GM12878 (cell line): ENCODE data around the gene OSM. TPM values are rescaled to one million over a fixed set of nuclear protein-coding genes. Genes with fewer than 3 reads are reported as not detected.

Experiments
- ATAC-seq: fragments of 200-7000 bp; cut with Tn5 transposase; 3 replicates; pipeline ENCODE4 v1.9.1; 2020; ENCODE audit warnings: mild to moderate bottlenecking, moderate library complexity
- BruUV-seq: library from RNA; stranded (reverse); fragments of 400-500 nt; replicated peaks from 2 replicates; lab custom pipeline; 2021; lab: Mats Ljungman, UMichigan
- CTCF ChIA-PET: fragments of 300-600 bp; sonication (Branson Sonifier 250); formaldehyde crosslinking; extraction: SDS; loops from one replicate; lab custom pipeline; 2021; ENCODE audit warnings: inconsistent platforms; lab: Yijun Ruan, JAX
- POLR2A ChIA-PET: fragments of 350-600 bp; formaldehyde crosslinking; extraction: SDS; loops from one replicate; lab custom pipeline; 2021; ENCODE audit warnings: inconsistent platforms; lab: Charles Lee
- RAD21 ChIA-PET: fragments of 300-600 bp; sonication (Branson Sonifier 250); formaldehyde crosslinking; loops from one replicate; lab custom pipeline; 2023; ENCODE audit warnings: antibody characterized with exemption; ENCODE audit not compliant: unreplicated experiment; lab: Charles Lee
- SMC1A ChIA-PET: fragments of 300-600 bp; sonication (Branson Sonifier 250); formaldehyde crosslinking; loops from one replicate; lab custom pipeline; 2023; ENCODE audit not compliant: unreplicated experiment, uncharacterized antibody; lab: Charles Lee
- DNase-seq: peaks from one replicate; pipeline ENCODE4 v3.0.0-alpha.2; 2011; ENCODE audit warnings: low read depth, low spot score
- FAIRE-seq: peaks from 3 replicates; lab custom pipeline; 2011; peaks lifted over from hg19 to GRCh38; lab: Jason Lieb, UNC
- H2AFZ ChIP-seq: 2 replicates; pipeline ENCODE4 v1.6.0; 2011; ENCODE audit warnings: low read depth, low read length, control low read depth; ENCODE audit not compliant: control insufficient read depth
- H3K27ac ChIP-seq: 2 replicates; pipeline ENCODE4 v1.5.1; 2011; ENCODE audit warnings: control low read depth; ENCODE audit not compliant: control insufficient read depth, insufficient read depth
- H3K27me3 ChIP-seq, 2 experiments: replicated peaks in 1 of 2; 2 replicates each; pipeline versions ENCODE4 v1.6.0 to v1.6.1; 2011; ENCODE audit warnings: low read length in 1 of 2; ENCODE audit not compliant: control insufficient read depth in 2 of 2, insufficient read depth in 2 of 2
- H3K36me3 ChIP-seq, 2 experiments: 2 replicates each; pipeline ENCODE4 v1.5.1; 2011; ENCODE audit warnings: low read length in 1 of 2; ENCODE audit not compliant: control insufficient read depth in 2 of 2, insufficient read depth in 2 of 2
- H3K4me1 ChIP-seq: 2 replicates; pipeline ENCODE4 v1.6.1; 2011; ENCODE audit warnings: mild to moderate bottlenecking, low read length, moderate library complexity, mixed read lengths; ENCODE audit not compliant: control insufficient read depth, insufficient read depth
- H3K4me2 ChIP-seq: 2 replicates; pipeline ENCODE4 v1.6.0; 2011; ENCODE audit warnings: control low read depth; ENCODE audit not compliant: control insufficient read depth, insufficient read depth
- H3K4me3 ChIP-seq: fragments of 200-600 bp; sonication (generic); 2 replicates; pipeline ENCODE4 v1.5.1; 2016
- H3K79me2 ChIP-seq: 2 replicates; pipeline ENCODE4 v1.6.0; 2011; ENCODE audit warnings: low read length; ENCODE audit not compliant: control insufficient read depth, insufficient read depth
- H3K9ac ChIP-seq: 2 replicates; pipeline ENCODE4 v1.8.0; 2011; ENCODE audit warnings: low read length, control low read depth, mixed read lengths; ENCODE audit not compliant: control insufficient read depth, insufficient read depth
- H3K9me3 ChIP-seq: replicated peaks from 3 replicates; pipeline ENCODE4 v1.5.1; 2011; ENCODE audit warnings: mild to moderate bottlenecking, low read length; ENCODE audit not compliant: control insufficient read depth, insufficient read depth
- H4K20me1 ChIP-seq: 2 replicates; pipeline ENCODE4 v1.6.0; 2011; ENCODE audit not compliant: control insufficient read depth, insufficient read depth
- BACH1 ChIP-seq: fragments of 450-650 bp; IDR thresholded peaks from 2 replicates; pipeline ENCODE4 v1.6.1; 2017; ENCODE audit warnings: mild to moderate bottlenecking, borderline replicate concordance
- BCL11A ChIP-seq: IDR thresholded peaks from 2 replicates; pipeline ENCODE4 v1.6.1; 2011; ENCODE audit warnings: low read depth, low read length
- ETV6 ChIP-seq, 2 experiments: fragments of 450-650 bp in 1 of 2; IDR thresholded peaks in 1 of 2; conservative IDR thresholded peaks in 1 of 2; 2 replicates each; pipeline ENCODE4 v1.6.1; 2014; ENCODE audit warnings: antibody characterized with exemption in 1 of 2, borderline replicate concordance in 1 of 2, low read depth in 1 of 2, mild to moderate bottlenecking in 1 of 2, moderate library complexity in 1 of 2
- IKZF2 ChIP-seq, 2 experiments: fragments of 450-650 bp; IDR thresholded peaks; 2 replicates each; pipeline ENCODE4 v1.6.1; 2017; ENCODE audit warnings: mild to moderate bottlenecking in 2 of 2, moderate library complexity in 2 of 2
- NFYA ChIP-seq: IDR thresholded peaks from 2 replicates; pipeline ENCODE4 v1.6.1; 2011; ENCODE audit warnings: low read depth, mild to moderate bottlenecking, low read length, improper control_type of control experiment, borderline replicate concordance
- POU2F2 ChIP-seq: IDR thresholded peaks from 3 replicates; pipeline ENCODE4 v1.6.1; 2011; ENCODE audit warnings: low read depth, mild to moderate bottlenecking, low read length, borderline replicate concordance
- RELA ChIP-seq: fragments of 450-650 bp; IDR thresholded peaks from 2 replicates; pipeline ENCODE4 v1.8.0; 2014; ENCODE audit warnings: borderline replicate concordance; ENCODE audit not compliant: partially characterized antibody
- RUNX3 ChIP-seq: IDR thresholded peaks from 2 replicates; pipeline ENCODE4 v1.6.1; 2012; ENCODE audit warnings: low read length, inconsistent platforms
- YBX1 ChIP-seq: fragments of 450-650 bp; IDR thresholded peaks from 2 replicates; pipeline ENCODE4 v1.6.1; 2016; ENCODE audit warnings: antibody characterized with exemption
- ZNF592 ChIP-seq: fragments of 450-650 bp; IDR thresholded peaks from 2 replicates; pipeline ENCODE4 v1.6.1; 2017; ENCODE audit warnings: mild to moderate bottlenecking, moderate library complexity
- WGBS: methylation state at CpG from one replicate; pipeline ENCODE4 v1.1.6; 2016; ENCODE audit warnings: low lambda C conversion rate; ENCODE audit not compliant: insufficient replicate concordance, insufficient coverage; ENCODE audit errors: missing lambda C conversion rate; 5-methylcytosine and 5-hydroxymethylcytosine counted together
- in situ Hi-C: fragments of 300-500 bp; cut with MboI; formaldehyde crosslinking; loops from 9 replicates; pipeline ENCODE4 v1.14.3; 2018; ENCODE audit warnings: mixed read lengths
- intact Hi-C: fragments of 100-400 bp; cut with micrococcal nuclease; formaldehyde crosslinking; loops from one replicate; pipeline ENCODE4 v1.14.2; 2022; ENCODE audit not compliant: unreplicated experiment
- polyA plus RNA-seq, 11 experiments: library from polyadenylated mRNA; depleted of rRNA in 4 of 11; unstranded in 6 of 11; stranded (reverse) in 5 of 11; fragments of >200 nt; fragmentation: Nextera tagmentation in 4 of 11; fragmentation: Illumina TruSeq in 1 of 11; extraction: Ambion mirVana in 4 of 11; extraction: Trizol in 1 of 11; gene quantifications; 1 replicate in 1 of 11; 2 replicates in 10 of 11; pipeline versions ENCODE4 v1.2.1 to v1.2.3, GENCODE V29; 2011 to 2016; ENCODE audit warnings: inconsistent platforms in 2 of 11, missing spikeins in 2 of 11, low read depth in 1 of 11
- total RNA-seq, 4 experiments: library from RNA; depleted of rRNA in 3 of 4; stranded (reverse); fragments of >200 nt in 3 of 4; fragmentation: Illumina TruSeq in 1 of 4; extraction: Trizol in 1 of 4; gene quantifications; 2 replicates each; pipeline versions ENCODE4 v1.2.1 to v1.2.3, GENCODE V29; 2013 to 2021
- TF ChIP-seq, protein P1 (sequence below): fragments of 450-650 bp; IDR thresholded peaks from 2 replicates; pipeline ENCODE4 v1.6.1; 2017; ENCODE audit warnings: antibody characterized with exemption, mild to moderate bottlenecking, moderate library complexity
- TF ChIP-seq, protein P2 (sequence below): fragments of 450-650 bp; formaldehyde crosslinking; IDR thresholded peaks from 2 replicates; pipeline ENCODE4 v1.4.0; 2020; ENCODE audit warnings: mild to moderate bottlenecking, moderate library complexity

OSM gene
- total and polyA plus RNA-seq, 10 of the 15 experiments (the other 5 are each of a cell fraction or from before 2014, with no cell fraction given), result 0.06 to 1.4 (median 0.59) TPM

DNA sequence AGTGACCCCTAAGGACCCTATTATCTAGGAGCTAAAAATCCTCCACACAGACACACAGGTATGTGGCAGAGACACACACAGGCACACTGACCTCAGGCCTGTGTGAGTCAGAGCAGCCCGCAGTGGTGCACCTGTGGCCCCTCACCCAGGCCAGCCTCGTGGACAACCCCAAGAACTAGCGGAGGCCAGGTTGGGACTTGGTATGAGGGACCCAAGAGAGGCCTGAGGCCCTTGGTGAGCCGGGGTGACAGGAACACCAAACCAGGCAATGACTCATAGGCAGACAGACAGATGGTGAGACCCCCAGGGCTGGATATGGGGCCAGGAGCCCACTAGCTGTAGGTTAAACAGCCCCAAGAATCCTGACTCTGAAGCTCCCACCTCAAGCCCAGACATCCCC is 16.7 kb upstream of the OSM start:
- SMC1A ChIA-PET, result interaction anchor here (0.9 to 1.4 kb wide), 2 partner anchors 20 to 141 kb away, joined by 3 to 5 read pairs; no protein-coding TSS in a partner anchor
- H3K27ac ChIP-seq, result no peak overlapping the region
- WGBS, result 45% methylated on average over 4 of the region's 4 CpGs
- CTCF ChIA-PET, result interaction anchor here (0.5 to 10.5 kb wide), 5 partner anchors 19 to 735 kb away, joined by 4 to 436 read pairs (median 40); partner anchors contain the start of gene RNF215
- intact Hi-C loops, result loop anchor here (10.0 kb wide), 1 partner anchor 201 kb away; no protein-coding TSS in a partner anchor
- H3K36me3 ChIP-seq, result no peaks in the 10 kb centered on the region
- no peak overlapping the region for H3K4me2 ChIP-seq
- H3K4me3 ChIP-seq, result no peak overlapping the region
- no peaks in the 10 kb centered on the region for H3K9me3 ChIP-seq
- no TSS peak for BruUV-seq
- RAD21 ChIA-PET, result interaction anchor here (0.8 to 1.0 kb wide), 3 partner anchors 20 to 201 kb away, joined by 3 to 4 read pairs (median 4); partner anchors contain the start of gene RNF215
- in situ Hi-C loops, result no loop called here
- FAIRE-seq (no peak), ATAC-seq (no peak), DNase-seq (no peak)
- no peak overlapping the region for H3K9ac ChIP-seq
- no peaks in the 10 kb centered on the region; a peak in 1 of 4 replicates for H3K27me3 ChIP-seq
- H2AFZ ChIP-seq, result no peak overlapping the region
- H4K20me1 ChIP-seq, result no peaks in the 10 kb centered on the region
- POLR2A ChIA-PET, result interaction anchor here (0.6 kb wide), 1 partner anchor 20 kb away, joined by 3 read pairs; no protein-coding TSS in a partner anchor
- peaks cover 5% of the 10 kb centered on the region; the same call in 1 of the 2 replicates for H3K4me1 ChIP-seq
- no peaks in the 10 kb centered on the region for H3K79me2 ChIP-seq
- TF ChIP-seq BCL11A (no peak), BACH1 (no peak), RUNX3 (no peak), IKZF2 (IDR thresholded peaks at IDR 0.05) (no peak), RELA (no peak), POU2F2 (no peak), ZNF592 (no peak), YBX1 (no peak), ETV6 (conservative IDR thresholded peaks at IDR 0.05 in 1 of 2, IDR thresholded peaks at IDR 0.05 in 1 of 2; ENCODE audit: borderline replicate concordance in 1 of 2, low read depth in 1 of 2) (no peak), NFYA (no peak)
- TF ChIP-seq, protein P1, sequence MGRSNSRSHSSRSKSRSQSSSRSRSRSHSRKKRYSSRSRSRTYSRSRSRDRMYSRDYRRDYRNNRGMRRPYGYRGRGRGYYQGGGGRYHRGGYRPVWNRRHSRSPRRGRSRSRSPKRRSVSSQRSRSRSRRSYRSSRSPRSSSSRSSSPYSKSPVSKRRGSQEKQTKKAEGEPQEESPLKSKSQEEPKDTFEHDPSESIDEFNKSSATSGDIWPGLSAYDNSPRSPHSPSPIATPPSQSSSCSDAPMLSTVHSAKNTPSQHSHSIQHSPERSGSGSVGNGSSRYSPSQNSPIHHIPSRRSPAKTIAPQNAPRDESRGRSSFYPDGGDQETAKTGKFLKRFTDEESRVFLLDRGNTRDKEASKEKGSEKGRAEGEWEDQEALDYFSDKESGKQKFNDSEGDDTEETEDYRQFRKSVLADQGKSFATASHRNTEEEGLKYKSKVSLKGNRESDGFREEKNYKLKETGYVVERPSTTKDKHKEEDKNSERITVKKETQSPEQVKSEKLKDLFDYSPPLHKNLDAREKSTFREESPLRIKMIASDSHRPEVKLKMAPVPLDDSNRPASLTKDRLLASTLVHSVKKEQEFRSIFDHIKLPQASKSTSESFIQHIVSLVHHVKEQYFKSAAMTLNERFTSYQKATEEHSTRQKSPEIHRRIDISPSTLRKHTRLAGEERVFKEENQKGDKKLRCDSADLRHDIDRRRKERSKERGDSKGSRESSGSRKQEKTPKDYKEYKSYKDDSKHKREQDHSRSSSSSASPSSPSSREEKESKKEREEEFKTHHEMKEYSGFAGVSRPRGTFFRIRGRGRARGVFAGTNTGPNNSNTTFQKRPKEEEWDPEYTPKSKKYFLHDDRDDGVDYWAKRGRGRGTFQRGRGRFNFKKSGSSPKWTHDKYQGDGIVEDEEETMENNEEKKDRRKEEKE, result no peak
- TF ChIP-seq, protein P2, sequence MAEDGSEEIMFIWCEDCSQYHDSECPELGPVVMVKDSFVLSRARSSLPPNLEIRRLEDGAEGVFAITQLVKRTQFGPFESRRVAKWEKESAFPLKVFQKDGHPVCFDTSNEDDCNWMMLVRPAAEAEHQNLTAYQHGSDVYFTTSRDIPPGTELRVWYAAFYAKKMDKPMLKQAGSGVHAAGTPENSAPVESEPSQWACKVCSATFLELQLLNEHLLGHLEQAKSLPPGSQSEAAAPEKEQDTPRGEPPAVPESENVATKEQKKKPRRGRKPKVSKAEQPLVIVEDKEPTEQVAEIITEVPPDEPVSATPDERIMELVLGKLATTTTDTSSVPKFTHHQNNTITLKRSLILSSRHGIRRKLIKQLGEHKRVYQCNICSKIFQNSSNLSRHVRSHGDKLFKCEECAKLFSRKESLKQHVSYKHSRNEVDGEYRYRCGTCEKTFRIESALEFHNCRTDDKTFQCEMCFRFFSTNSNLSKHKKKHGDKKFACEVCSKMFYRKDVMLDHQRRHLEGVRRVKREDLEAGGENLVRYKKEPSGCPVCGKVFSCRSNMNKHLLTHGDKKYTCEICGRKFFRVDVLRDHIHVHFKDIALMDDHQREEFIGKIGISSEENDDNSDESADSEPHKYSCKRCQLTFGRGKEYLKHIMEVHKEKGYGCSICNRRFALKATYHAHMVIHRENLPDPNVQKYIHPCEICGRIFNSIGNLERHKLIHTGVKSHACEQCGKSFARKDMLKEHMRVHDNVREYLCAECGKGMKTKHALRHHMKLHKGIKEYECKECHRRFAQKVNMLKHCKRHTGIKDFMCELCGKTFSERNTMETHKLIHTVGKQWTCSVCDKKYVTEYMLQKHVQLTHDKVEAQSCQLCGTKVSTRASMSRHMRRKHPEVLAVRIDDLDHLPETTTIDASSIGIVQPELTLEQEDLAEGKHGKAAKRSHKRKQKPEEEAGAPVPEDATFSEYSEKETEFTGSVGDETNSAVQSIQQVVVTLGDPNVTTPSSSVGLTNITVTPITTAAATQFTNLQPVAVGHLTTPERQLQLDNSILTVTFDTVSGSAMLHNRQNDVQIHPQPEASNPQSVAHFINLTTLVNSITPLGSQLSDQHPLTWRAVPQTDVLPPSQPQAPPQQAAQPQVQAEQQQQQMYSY, result no peak
